Adrenal gland (tissue), 12 donors: ENCODE data around the gene MAGEB17. TPM values are rescaled to one million over a fixed set of nuclear protein-coding genes. Genes with fewer than 3 reads are reported as not detected.

ENCODE experiments used
- DNase-seq, 7 donors: peaks; one replicate each; pipeline ENCODE4 v3.0.0-alpha.2; 2019 to 2020
- H3K27ac ChIP-seq, 5 donors: fragments of 200-600 bp; sonication (generic) in 4 of 5; 1 replicate in 3 of 5; 2 replicates in 2 of 5; pipeline versions ENCODE4 v1.5.1 to v1.8.0; 2016 to 2020; ENCODE audit warnings: mild to moderate bottlenecking in 1 of 5
- H3K27me3 ChIP-seq: fragments of 200-600 bp; 2 replicates; pipeline ENCODE4 v1.8.0; 2021
- H3K36me3 ChIP-seq, 2 donors: fragments of 200-600 bp; replicated peaks in 1 of 2; 1 replicate in 1 of 2; 2 replicates in 1 of 2; pipeline versions ENCODE4 v1.5.1 to v1.8.0; 2018 to 2022
- H3K4me1 ChIP-seq, 2 donors: fragments of 200-600 bp; replicated peaks in 1 of 2; 1 replicate in 1 of 2; 2 replicates in 1 of 2; pipeline versions ENCODE4 v1.5.1 to v1.8.0; 2018 to 2021
- H3K4me3 ChIP-seq, 4 donors: fragments of 200-600 bp; sonication (generic) in 3 of 4; one replicate each; pipeline ENCODE4 v1.5.1; 2016 to 2018
- H3K9me3 ChIP-seq, 3 donors: fragments of 200-600 bp; sonication (generic) in 1 of 3; replicated peaks in 1 of 3; 1 replicate in 2 of 3; 2 replicates in 1 of 3; pipeline versions ENCODE4 v1.5.1 to v1.8.0; 2016 to 2021
- POLR2A ChIP-seq, 2 donors: fragments of 450-650 bp; IDR thresholded peaks; one replicate each; pipeline ENCODE4 v1.6.1; 2017; ENCODE audit warnings: antibody characterized with exemption in 2 of 2, mild to moderate bottlenecking in 2 of 2, moderate library complexity in 1 of 2
- WGBS, 4 donors: extraction: QIAGEN DNeasy Blood & Tissue Kit in 2 of 4; methylation state at CpG; one replicate each; pipeline versions ENCODE4 v1.1.5 to v1.1.7; 2013 to 2017; 5-methylcytosine and 5-hydroxymethylcytosine counted together
- intact Hi-C, 2 donors: fragments of 100-400 bp; cut with DNase I; formaldehyde crosslinking; loops; one replicate each; pipeline versions ENCODE4 v1.14.1 to v1.15.0; 2022 to 2023
- polyA plus RNA-seq, 3 donors: library from polyadenylated mRNA; stranded (reverse); fragments of 200-250 nt in 2 of 3; fragments of 350-450 nt in 1 of 3; fragmentation: Illumina TruSeq in 1 of 3; extraction: RNeasy Lipid Tissue Mini Kit (QIAGEN cat#74804) in 1 of 3; gene quantifications; one replicate each; pipeline ENCODE4 v1.2.3, GENCODE V29; 2013 to 2014
- total RNA-seq, 9 donors: library from RNA; depleted of rRNA in 4 of 9; stranded (reverse); fragments of >200 nt in 4 of 9; fragments of 120-200 nt in 1 of 9; fragmentation: NEBNext Ultra II Directional in 1 of 9; extraction: Animal tissue kit (Norgen Biotek cat#: 25700) in 1 of 9; gene quantifications; one replicate each; pipeline versions ENCODE4 v1.1.0 to v1.2.4, GENCODE V29; 2013 to 2023
- TF ChIP-seq, protein P1 (sequence below), 6 experiments: fragments of 450-650 bp in 4 of 6; fragments of 200-600 bp in 2 of 6; sonication (generic) in 1 of 6; IDR thresholded peaks; 1 replicate in 5 of 6; 2 replicates in 1 of 6; pipeline versions ENCODE4 v1.5.1 to v1.8.0; 2016 to 2021; ENCODE audit warnings: antibody characterized with exemption in 6 of 6, mild to moderate bottlenecking in 2 of 6, moderate library complexity in 1 of 6
- donor health status: healthy with polysubstance abuse.
- donor health status: Bipolar disorder and iron deficiency.
- donor health status: DM: yes; HTN: yes; CAD: no.
- donor health status: DM: no; HTN: no; CAD: no.
- donor health status: DM: no; HTN: no; CAD: no.
- donor health status: DM: yes; HTN: yes; CAD: no.

The MAGEB17 gene
- total and polyA plus RNA-seq, 12 donors = 0.06 to 0.32 (median 0.07) TPM; not detected in 9

DNA sequence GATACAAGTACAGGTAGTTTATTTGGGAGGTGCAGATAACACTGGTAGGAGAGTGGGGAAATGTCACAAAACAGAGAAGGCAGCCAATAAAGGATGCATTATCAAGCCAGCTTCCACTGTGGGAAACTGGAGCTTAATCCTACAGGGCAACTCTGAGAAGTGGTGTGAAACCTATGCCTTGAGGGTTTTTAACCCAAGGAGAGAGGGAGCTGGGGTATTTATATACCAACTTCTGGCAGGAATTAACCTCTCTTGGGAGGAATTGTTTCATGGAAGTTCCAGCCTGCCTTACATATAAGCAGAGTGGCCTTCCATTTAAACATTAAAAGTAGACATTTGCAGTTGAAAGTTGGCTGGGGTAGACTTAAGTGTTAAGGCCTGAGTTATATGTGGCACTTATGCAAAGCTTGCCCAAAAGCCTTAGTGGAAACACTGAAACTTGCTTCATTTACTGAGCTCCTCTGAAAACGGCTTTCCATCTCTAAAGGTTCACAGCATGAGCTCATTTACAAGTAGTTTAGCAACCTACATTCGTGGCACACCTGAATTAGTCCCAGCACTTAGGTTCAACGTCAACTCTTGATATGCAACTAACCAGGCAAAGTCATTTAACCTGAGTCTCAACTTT is 19.2 kb downstream of the MAGEB17 start:
- Histone ChIP-seq H3K4me1 (no peaks in the 10 kb centered on the region), H3K9me3 (no peaks in the 10 kb centered on the region), H3K27ac (no peak overlapping the region), H3K27me3 (peaks cover 6% of the 10 kb centered on the region), H3K36me3 (no peaks in the 10 kb centered on the region), H3K4me3 (no peak overlapping the region)
- 37 to 88% (median 62%) methylated on average over 3 of the region's 3 CpGs for WGBS, 4 donors
- TF ChIP-seq, protein P1, sequence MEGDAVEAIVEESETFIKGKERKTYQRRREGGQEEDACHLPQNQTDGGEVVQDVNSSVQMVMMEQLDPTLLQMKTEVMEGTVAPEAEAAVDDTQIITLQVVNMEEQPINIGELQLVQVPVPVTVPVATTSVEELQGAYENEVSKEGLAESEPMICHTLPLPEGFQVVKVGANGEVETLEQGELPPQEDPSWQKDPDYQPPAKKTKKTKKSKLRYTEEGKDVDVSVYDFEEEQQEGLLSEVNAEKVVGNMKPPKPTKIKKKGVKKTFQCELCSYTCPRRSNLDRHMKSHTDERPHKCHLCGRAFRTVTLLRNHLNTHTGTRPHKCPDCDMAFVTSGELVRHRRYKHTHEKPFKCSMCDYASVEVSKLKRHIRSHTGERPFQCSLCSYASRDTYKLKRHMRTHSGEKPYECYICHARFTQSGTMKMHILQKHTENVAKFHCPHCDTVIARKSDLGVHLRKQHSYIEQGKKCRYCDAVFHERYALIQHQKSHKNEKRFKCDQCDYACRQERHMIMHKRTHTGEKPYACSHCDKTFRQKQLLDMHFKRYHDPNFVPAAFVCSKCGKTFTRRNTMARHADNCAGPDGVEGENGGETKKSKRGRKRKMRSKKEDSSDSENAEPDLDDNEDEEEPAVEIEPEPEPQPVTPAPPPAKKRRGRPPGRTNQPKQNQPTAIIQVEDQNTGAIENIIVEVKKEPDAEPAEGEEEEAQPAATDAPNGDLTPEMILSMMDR (IDR thresholded peaks at IDR 0.05) = no peak
- TF ChIP-seq POLR2A (IDR thresholded peaks at IDR 0.05) = no peak
- DNase-seq = no peak
- intact Hi-C loops = no loop called here

DNA sequence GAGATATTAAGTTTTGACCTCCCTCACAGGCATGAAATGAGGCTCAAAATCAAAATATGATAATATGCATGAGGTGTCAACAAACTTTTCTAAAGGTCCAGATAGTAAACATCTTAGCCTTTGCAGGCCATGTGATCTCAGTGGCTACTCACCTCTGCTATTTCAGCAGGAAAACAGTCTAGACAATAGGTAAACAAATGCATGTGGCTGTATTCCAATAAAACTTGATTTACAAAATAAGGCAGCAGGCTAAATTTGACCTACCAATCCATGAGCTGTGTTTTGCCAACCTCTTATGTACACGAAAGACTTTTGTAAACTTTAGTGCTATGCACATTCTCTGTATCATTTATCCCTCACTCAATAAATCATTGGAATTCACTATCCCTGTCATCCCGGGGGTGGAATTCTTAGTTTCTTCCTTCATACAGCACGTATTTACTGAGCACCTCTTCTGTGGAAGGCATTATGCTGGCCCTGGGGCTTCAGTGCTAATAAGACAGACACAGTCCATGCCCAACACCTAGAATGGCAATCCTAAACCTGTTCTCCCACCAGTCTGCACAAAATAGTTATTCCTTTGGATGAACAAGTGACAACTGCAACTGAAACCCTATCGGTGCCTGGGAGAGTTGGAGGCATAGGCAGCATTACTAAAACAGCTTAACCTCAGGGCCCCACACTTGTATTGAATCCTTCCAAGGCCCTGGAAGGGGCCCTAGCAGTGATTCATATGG is 19.9 kb downstream of the MAGEB17 start:
- 60 to 85% (median 64%) methylated on average over 3 to 4 of the region's 4 CpGs for WGBS, 4 donors
- H3K4me3 ChIP-seq = no peak overlapping the region
- H3K27ac ChIP-seq = no peak overlapping the region
- no peaks in the 10 kb centered on the region for H3K4me1 ChIP-seq
- peaks cover 6% of the 10 kb centered on the region for H3K27me3 ChIP-seq
- H3K36me3 ChIP-seq = no peaks in the 10 kb centered on the region
- intact Hi-C loops = no loop called here
- no peaks in the 10 kb centered on the region for H3K9me3 ChIP-seq
- no peak for DNase-seq
- TF ChIP-seq, protein P1 (IDR thresholded peaks at IDR 0.05) = no peak
- TF ChIP-seq POLR2A (IDR thresholded peaks at IDR 0.05) = no peak

DNA sequence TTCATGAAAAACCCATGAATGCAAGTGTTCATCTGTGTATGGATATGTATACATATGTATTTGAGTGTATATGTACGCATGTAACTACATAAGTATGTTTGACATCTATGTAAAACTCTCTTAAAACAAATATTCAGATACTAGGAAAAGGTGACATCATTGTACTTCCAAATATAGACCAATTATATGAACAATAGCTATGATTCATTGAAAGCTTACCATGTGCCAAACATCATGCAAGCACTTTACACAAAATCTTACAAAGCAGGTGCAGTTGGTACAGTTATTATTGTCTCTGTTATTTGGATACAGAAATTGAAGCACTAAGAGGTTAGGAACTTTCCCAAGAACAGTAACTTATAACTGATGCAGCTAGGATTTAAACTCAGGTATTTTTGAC is 21.4 kb downstream of the MAGEB17 start:
- Histone ChIP-seq H3K4me3 (no peak overlapping the region), H3K27me3 (peaks cover 6% of the 10 kb centered on the region), H3K4me1 (no peaks in the 10 kb centered on the region), H3K27ac (no peak overlapping the region), H3K9me3 (no peaks in the 10 kb centered on the region), H3K36me3 (no peaks in the 10 kb centered on the region)
- no peak for DNase-seq
- TF ChIP-seq POLR2A (IDR thresholded peaks at IDR 0.05) = no peak
- TF ChIP-seq, protein P1 (IDR thresholded peaks at IDR 0.05) = no peak
- 0 to 89% (median 31%) methylated on average over 1 of the region's 1 CpG for WGBS, 4 donors
- intact Hi-C loops = no loop called here

DNA sequence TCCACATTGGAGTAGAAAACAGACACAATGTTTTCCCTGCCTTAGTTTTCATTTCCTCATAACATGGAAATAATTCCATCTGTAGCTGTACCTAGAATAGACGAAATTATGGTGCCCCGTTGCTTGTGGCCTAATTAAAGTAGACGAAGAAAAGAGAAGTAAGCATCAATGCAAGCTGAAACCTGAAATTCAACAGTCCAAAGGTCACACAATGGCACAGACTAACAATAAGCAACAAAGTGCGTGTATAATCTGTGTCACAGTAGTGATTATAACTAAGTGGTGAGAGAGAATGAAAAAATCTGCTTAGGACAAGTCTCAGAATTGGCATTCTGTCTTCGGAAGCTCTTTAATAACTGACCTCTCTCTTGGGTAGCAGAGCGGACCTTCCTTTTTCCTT is 24.3 kb downstream of the MAGEB17 start:
- 80 to 86% (median 83%) methylated on average over 6 of the region's 6 CpGs for WGBS, 4 donors
- intact Hi-C loops = no loop called here
- H3K9me3 ChIP-seq = no peaks in the 10 kb centered on the region
- H3K27ac ChIP-seq = no peak overlapping the region
- no peak overlapping the region for H3K4me3 ChIP-seq
- no peaks in the 10 kb centered on the region for H3K4me1 ChIP-seq
- DNase-seq = no peak
- no peaks in the 10 kb centered on the region for H3K36me3 ChIP-seq
- TF ChIP-seq, protein P1 (IDR thresholded peaks at IDR 0.05) = no peak
- no peak for TF ChIP-seq POLR2A (IDR thresholded peaks at IDR 0.05)
- peaks cover 6% of the 10 kb centered on the region for H3K27me3 ChIP-seq
